Astrocyte (in vitro differentiated cells and primary cell): ENCODE data around the gene NFAM1.

ENCODE experiments used
- CTCF ChIP-seq: IDR thresholded peaks from 2 replicates; pipeline ENCODE4 v1.5.1; 2011; ENCODE audit warnings: low read depth, mild to moderate bottlenecking, inconsistent platforms, low read length, moderate library complexity; ENCODE audit not compliant: insufficient read depth
- EZH2 ChIP-seq: IDR thresholded peaks from 2 replicates; pipeline ENCODE4 v1.6.1; 2012; ENCODE audit warnings: mild to moderate bottlenecking, low read length, inconsistent platforms; ENCODE audit not compliant: insufficient read depth

GRCh38 chr22:42383851-42384417 is 48.3 kb downstream of the NFAM1 start:
- TF ChIP-seq EZH2: no peak
- no peak for TF ChIP-seq CTCF
